ENCODE results near the gene RPP14.
"Not testable (repeated sequence)": the region's sequence is repeated elsewhere in the genome, so short reads cannot be mapped to it uniquely, and the experiment has no call there.

The RPP14 gene

GRCh38 chr3:58331593-58332152 is 25.6 kb downstream of the RPP14 start:
- no peak for DNase-seq (ENCODE audit: low spot score)

GRCh38 chr3:58332575-58333188 is 26.6 kb downstream of the RPP14 start, which contains the start of gene PXK:
Gene PXK (plus strand): TSS chr3:58332892. CDS start chr3:58332989, 97 bp downstream.
- DNase-seq (ENCODE audit: low spot score), result peak; percentile 79

DNA sequence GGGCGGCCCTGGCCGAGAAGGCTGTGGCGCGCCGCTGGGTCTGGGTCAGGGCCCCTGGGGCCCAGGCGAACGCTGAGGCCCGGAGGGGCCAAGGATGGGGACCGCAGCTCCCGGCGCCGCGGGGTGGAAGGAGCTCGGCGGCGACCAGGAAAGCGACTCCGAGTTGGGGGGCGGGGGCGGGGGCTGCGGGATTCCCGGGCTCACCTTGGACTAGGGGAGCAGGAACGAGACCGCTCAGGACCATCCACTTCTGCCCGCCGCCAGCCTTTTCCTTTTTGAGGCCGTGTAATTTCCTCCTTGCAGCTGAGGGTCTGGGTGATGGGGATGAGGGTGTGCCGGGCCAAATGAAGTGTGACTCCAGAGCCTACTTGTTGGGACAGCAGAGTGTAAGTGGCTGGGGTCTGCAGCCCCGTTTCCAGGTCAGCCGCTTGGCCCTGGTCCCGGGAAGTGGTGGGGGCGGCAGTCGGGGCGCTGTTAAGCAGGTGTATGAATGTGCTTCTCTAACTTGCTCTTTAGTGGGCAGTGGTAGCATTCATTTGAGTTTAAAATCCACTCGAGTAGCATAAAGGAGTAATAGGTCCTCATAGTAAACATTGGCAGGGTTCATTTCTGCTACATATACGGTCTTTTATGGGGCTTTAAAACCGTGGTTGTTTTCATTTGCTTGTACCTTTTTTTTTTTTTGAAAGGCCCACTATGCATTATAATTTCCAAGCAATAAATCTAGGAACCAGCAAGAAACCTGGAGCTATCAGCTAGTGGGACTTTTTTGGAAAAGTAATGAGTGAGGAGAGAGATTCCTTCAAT is 27.4 kb downstream of the RPP14 start:
- peak; percentile 9 for DNase-seq (ENCODE audit: low spot score)

- no peak for DNase-seq (ENCODE audit: low spot score)
These were observed 27.9 kb downstream of the RPP14 start for GRCh38 chr3:58334013-58334321.

DNA sequence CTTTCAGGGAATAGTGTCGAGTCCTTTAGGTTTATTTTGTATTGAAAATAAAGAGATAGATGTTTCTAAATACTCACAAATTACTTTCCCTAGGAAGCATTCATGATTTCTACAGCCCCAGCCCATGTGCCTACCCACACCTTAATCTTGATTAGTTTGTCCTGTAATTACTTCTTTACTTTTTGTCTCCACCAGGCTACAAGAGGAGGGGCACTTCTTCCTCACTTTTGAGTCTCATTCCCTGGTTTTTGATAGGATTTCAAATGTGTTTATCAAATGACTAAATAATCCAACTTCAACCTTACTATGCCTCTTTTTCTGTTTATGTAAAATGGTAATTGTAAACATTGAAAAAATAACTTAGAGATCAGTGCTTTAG is 28.4 kb downstream of the RPP14 start:
- no peak for DNase-seq (ENCODE audit: low spot score)

GRCh38 chr3:58335652-58335947 is 29.6 kb downstream of the RPP14 start:
- DNase-seq (ENCODE audit: low spot score), result no peak

GRCh38 chr3:58336135-58336882 is 30.3 kb downstream of the RPP14 start:
- DNase-seq (ENCODE audit: low spot score), result no peak

DNA sequence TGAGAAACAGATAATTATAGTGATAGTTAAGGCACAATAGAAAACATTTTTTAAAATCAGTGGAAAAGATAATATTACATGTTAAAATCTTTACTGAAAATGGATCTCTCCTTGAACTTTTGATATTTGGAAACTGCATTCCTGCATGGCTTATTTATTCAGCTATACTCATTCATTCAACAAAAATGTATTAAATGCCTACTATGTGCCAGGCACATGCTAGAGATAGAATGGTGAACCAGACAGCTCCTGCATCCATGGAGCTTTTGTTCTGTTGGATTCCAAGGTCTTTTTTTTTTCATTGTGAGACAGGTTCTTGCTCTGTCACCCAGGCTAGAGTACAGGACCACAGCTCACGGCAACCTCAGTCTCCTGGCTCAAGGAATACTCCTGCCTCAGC is 31.1 kb downstream of the RPP14 start:
- no peak for DNase-seq (ENCODE audit: low spot score)

DNA sequence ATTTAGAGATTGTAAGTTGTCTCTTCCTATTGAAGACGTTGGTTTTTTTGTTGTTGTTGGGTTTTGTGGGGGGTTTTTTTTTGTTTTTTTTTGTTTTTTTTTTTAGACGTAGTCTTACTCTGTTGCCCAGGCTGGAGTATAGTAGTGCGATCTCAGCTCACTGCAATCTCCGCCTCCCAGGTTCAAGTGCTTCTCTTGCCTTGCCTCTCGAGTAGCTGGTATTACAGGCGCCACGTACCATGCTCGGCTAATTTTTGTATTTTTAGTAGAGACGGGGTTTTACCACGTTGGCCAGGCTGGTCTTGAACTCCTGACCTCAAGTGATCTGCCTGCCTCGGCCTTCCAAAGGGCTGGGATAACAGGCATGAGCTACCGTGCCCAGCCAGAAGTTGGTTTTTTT is 33.1 kb downstream of the RPP14 start:
- DNase-seq (ENCODE audit: low spot score), result not testable (repeated sequence)

- DNase-seq (ENCODE audit: low spot score), result no peak
These were observed 34.7 kb downstream of the RPP14 start for GRCh38 chr3:58340594-58341244.

- DNase-seq (ENCODE audit: low spot score), result no peak
These were observed 35.3 kb downstream of the RPP14 start for GRCh38 chr3:58341376-58341775.

DNA sequence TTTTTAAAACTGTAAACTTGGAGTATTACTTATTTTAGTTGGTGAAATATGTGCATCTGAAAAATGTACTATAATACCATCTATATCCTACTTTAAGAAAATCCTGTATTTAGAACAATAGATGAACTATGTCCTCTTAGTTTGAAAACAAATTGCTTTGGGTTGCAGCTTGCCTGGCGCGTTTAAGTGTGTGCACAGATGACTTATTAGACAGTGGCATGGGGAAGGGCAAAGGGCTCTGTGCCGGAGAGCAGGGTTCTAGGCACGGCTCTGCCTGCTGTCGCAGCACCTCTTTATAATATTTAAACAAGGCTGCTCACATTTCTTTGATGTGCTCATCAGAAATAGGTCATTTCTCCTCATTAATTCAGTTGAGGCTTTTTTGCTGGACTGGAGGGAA is 36.6 kb downstream of the RPP14 start:
- DNase-seq (ENCODE audit: low spot score), result no peak

GRCh38 chr3:58345457-58345856 is 39.4 kb downstream of the RPP14 start:
- DNase-seq (ENCODE audit: low spot score), result no peak

GRCh38 chr3:58346368-58346767 is 40.3 kb downstream of the RPP14 start:
- no peak for DNase-seq (ENCODE audit: low spot score)

DNA sequence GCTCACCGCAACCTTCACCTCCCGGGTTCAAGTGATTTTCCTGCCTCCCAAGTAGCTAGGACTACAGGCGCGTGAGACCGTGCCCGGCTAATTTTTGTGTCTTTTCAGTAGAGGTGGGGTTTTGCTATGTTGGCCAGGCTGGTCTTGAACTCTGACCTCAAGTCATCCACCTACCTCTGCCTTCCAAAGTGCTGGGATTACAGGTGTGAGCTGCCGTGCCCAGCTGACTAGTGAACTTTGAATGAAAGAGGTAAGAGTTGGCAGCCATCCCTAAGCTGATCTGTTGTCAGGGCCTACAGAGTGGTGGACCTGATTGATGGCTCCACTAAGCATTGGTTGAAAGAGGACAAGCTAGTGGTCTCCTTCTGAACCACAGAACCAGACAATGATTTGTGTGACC is 41.9 kb downstream of the RPP14 start:
- no peak for DNase-seq (ENCODE audit: low spot score)

DNA sequence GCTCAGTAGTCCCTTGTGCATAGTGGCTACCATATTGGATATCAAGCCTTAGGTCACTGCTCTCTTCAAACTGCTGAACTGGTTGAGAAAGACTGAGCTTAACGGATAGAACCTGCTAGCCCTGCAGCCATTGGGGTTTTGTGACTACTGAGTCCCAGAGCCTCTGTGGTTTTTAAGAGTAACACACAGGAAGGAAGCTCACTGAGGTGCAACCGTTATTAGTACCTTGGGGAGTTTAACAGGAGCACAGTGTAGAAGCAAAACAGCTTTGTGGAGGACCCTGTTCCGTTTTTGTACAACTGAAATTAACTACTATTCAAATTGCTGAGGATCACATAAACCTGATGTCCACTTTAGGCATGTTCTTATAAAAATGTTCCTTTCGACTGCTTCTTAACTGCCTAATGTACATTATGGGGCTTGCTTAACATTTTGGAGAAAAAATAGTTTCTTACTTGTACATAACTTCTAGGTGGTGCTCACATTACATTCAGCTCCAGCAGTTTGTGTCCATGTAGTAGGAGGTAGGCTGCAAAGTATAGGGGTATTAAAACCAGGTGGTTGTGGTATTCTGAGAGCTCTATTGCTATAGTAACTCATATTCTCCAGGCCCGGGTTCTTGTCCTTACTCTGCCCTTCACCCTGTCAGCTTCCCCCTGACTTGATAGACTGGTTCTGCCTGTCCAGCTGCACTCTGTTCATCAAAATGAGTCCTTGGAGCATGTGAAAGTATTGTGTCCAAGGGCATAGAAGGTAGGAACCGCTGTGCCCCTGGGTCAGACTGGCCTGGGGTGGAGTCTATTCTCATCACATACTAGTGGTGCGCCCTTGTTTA is 44.0 kb downstream of the RPP14 start:
- DNase-seq (ENCODE audit: low spot score), result no peak

- no peak for DNase-seq (ENCODE audit: low spot score)
These were observed 44.6 kb downstream of the RPP14 start for GRCh38 chr3:58350627-58351013.

DNA sequence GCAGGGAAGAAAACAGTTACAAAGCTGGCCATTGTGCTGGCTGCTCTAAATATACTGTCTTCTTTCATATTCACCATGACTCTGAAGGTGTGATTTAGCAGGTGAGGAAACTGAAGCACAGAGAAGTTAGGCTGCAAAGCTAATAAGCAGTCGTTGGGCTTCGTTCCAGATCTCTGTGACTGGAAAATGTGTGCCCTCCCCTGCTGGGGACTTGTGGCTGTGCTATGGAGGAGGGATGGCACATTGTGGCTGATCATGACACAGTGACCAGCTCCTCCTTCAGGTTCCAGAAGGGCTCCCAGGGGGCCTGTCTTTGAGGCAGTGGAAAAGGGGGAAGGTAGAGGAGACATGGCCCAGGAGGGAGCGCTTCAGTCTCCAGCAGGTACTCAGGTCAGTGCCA is 45.9 kb downstream of the RPP14 start:
- DNase-seq (ENCODE audit: low spot score), result no peak

- DNase-seq (ENCODE audit: low spot score), result no peak
These were observed 46.6 kb downstream of the RPP14 start for GRCh38 chr3:58352626-58353025.

GRCh38 chr3:58353722-58354553 is 47.9 kb downstream of the RPP14 start:
- DNase-seq (ENCODE audit: low spot score), result no peak

DNA sequence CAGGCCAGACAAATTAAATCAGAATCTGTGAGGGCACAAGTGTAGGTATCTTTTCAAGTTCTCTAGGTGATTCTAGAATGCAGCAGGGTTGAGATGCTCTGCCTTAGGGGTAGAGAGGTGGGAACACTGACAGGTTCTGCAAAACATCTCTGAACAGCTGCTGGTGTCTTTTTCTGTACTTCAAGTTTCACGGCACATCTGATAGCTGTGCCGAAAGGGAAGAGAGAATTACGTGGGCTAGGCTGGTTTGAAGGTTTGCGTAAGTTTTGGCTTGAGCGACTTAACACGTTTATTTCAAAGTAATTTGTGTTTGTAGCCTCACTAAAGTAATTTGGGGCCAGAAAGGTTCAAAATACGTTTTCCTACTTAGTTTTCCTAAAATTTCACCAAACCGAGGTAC is 49.1 kb downstream of the RPP14 start:
- DNase-seq (ENCODE audit: low spot score), result no peak
